Measurements from ENCODE around the gene CEP104. TPM values are rescaled to one million over a fixed set of nuclear protein-coding genes. Genes with fewer than 3 reads are reported as not detected.

Gene CEP104
- total and polyA plus RNA-seq, 4 donors: 7.5 to 23.2 (median 12.0) TPM

DNA sequence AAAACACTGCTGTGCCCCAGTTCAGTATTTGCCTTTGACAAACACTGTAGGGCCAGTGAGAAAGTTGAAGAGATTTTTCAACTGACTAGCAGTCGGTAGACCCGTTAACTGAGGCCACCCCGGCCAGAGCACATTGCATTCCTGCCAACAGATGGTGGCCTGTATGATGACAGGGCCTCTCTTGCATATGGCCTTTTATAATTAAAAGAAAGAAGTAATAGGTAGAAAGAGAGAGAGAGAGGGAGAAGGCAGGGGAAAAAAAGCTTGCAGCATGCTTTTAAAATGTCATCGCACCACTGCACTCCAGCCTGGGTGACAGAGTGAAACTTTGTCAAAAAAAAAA, 47.8 kb upstream of the CEP104 start (continued):
- TF ChIP-seq, protein P1, sequence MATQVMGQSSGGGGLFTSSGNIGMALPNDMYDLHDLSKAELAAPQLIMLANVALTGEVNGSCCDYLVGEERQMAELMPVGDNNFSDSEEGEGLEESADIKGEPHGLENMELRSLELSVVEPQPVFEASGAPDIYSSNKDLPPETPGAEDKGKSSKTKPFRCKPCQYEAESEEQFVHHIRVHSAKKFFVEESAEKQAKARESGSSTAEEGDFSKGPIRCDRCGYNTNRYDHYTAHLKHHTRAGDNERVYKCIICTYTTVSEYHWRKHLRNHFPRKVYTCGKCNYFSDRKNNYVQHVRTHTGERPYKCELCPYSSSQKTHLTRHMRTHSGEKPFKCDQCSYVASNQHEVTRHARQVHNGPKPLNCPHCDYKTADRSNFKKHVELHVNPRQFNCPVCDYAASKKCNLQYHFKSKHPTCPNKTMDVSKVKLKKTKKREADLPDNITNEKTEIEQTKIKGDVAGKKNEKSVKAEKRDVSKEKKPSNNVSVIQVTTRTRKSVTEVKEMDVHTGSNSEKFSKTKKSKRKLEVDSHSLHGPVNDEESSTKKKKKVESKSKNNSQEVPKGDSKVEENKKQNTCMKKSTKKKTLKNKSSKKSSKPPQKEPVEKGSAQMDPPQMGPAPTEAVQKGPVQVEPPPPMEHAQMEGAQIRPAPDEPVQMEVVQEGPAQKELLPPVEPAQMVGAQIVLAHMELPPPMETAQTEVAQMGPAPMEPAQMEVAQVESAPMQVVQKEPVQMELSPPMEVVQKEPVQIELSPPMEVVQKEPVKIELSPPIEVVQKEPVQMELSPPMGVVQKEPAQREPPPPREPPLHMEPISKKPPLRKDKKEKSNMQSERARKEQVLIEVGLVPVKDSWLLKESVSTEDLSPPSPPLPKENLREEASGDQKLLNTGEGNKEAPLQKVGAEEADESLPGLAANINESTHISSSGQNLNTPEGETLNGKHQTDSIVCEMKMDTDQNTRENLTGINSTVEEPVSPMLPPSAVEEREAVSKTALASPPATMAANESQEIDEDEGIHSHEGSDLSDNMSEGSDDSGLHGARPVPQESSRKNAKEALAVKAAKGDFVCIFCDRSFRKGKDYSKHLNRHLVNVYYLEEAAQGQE (IDR thresholded peaks at IDR 0.05): no peak
- no peak for TF ChIP-seq FOXA2 (IDR thresholded peaks at IDR 0.05)
- no peak for TF ChIP-seq ZBTB33 (IDR thresholded peaks at IDR 0.05)

- H3K27me3 ChIP-seq (ENCODE audit: control insufficient read depth in 4 of 4, insufficient read depth in 4 of 4, low read length in 3 of 4): no peaks in the 10 kb centered on the region
- peaks cover 10 to 37% (median 31%) of the 10 kb centered on the region in 4 donors for H3K4me1 ChIP-seq (ENCODE audit: control insufficient read depth in 4 of 4, insufficient read depth in 4 of 4, low read length in 3 of 4)
- TF ChIP-seq YY1 (IDR thresholded peaks at IDR 0.05): no peak
- WGBS: 88% methylated on average over 24 of the region's 24 CpGs
- no peak overlapping the region for H3K4me3 ChIP-seq (ENCODE audit: low read depth in 1 of 3, low read length in 3 of 3)
- DNase-seq (ENCODE audit: low spot score): no peak
- no peaks in the 10 kb centered on the region for H3K36me3 ChIP-seq (ENCODE audit: control insufficient read depth in 4 of 4, insufficient read depth in 3 of 4, low read depth in 1 of 4, low read length in 3 of 4)
- H3K9me3 ChIP-seq (ENCODE audit: control insufficient read depth in 4 of 4, low read length in 3 of 4): no peaks in the 10 kb centered on the region
- H3K9ac ChIP-seq (ENCODE audit: low read depth in 1 of 2, low read length in 2 of 2): no peak overlapping the region
- no peak overlapping the region for H3K27ac ChIP-seq (ENCODE audit: low read depth in 1 of 2, low read length in 2 of 2)
These were observed 47.2 kb upstream of the CEP104 start for GRCh38 chr1:3904006-3904842.

DNA sequence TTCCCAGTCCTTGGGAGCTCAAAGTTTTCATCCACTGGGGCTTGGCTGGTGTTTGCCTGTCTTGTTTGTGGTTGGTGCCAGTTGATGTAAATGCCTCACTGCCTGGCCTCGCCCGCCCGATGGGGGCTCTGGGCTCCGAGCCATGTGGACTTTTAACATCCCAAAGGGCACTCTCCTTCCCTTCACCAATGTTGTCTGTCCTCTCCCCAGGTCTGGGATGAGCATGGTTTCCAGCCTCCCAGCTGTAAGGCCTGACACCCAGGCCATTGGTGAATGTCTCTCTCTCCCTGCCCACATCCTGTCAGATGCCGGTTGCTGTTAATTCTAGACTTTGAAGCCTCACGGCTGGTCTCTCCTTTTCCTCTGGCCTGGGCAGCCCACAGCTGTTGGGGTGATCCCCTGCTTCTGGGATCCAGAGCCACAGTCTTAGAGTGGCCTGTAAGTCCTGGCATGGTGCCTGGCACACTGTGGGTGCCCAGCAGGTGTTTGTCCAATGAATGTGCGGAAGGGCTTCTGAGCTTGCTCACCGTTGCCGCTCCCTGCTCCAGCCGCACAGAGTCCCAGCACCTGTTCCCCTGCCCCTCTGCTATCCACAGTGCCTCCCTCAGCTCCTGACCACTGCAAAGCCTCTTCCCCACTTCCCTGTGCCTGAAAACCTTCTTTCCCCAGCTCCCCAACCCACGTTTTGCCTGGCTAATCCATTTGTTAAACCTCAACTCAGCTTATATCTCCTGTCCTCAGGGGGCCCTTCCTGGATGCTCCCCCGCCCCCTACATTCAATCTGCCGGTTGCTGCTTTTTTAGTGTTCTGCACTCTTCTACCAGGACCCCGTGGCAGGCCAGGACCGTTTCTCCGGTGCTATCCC, 46.4 kb upstream of the CEP104 start:
- whole genome bisulfite sequencing: 54% methylated on average over 16 of the region's 16 CpGs
- H3K4me1 ChIP-seq (ENCODE audit: control insufficient read depth in 4 of 4, insufficient read depth in 4 of 4, low read length in 3 of 4): peaks cover 11 to 39% (median 31%) of the 10 kb centered on the region in 4 donors
- no peak for DNase-seq (ENCODE audit: low spot score)
- TF ChIP-seq FOXA1 (IDR thresholded peaks at IDR 0.05): peak; percentile 25
- TF ChIP-seq HNF4G (IDR thresholded peaks at IDR 0.05): peak; percentile 76
- TF ChIP-seq NR2F2 (IDR thresholded peaks at IDR 0.05): no peak
- TF ChIP-seq FOXA2 (IDR thresholded peaks at IDR 0.05): peak; percentile 21
- peak in 1 of 2 donors; percentile 38 for TF ChIP-seq GABPA (IDR thresholded peaks at IDR 0.05 in 1 of 2, conservative IDR thresholded peaks at IDR 0.05 in 1 of 2)
- TF ChIP-seq CTCF (IDR thresholded peaks at IDR 0.05; ENCODE audit: low read depth, low read length, missing input control): no peak
- peak; percentile 21 to 73 for TF ChIP-seq RXRA (IDR thresholded peaks at IDR 0.05)
- TF ChIP-seq JUND (IDR thresholded peaks at IDR 0.05): no peak
- no peak for TF ChIP-seq ZBTB33 (IDR thresholded peaks at IDR 0.05)
- TF ChIP-seq, protein P1 (IDR thresholded peaks at IDR 0.05): peak; percentile 56
- TF ChIP-seq, protein P2, sequence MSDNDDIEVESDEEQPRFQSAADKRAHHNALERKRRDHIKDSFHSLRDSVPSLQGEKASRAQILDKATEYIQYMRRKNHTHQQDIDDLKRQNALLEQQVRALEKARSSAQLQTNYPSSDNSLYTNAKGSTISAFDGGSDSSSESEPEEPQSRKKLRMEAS (IDR thresholded peaks at IDR 0.05): no peak
- TF ChIP-seq RAD21 (IDR thresholded peaks at IDR 0.05): peak; percentile 7 to 32

More for the DNA sequence above, 46.4 kb upstream of the CEP104 start:
- Histone ChIP-seq H3K4me3 (ENCODE audit: low read depth in 1 of 3, low read length in 3 of 3) (no peak overlapping the region), H3K9ac (ENCODE audit: low read depth in 1 of 2, low read length in 2 of 2) (peak overlapping the region; percentile 1 to 39), H3K27me3 (ENCODE audit: control insufficient read depth in 4 of 4, insufficient read depth in 4 of 4, low read length in 3 of 4) (no peaks in the 10 kb centered on the region), H3K9me3 (ENCODE audit: control insufficient read depth in 4 of 4, low read length in 3 of 4) (no peaks in the 10 kb centered on the region), H3K27ac (ENCODE audit: low read depth in 1 of 2, low read length in 2 of 2) (peak overlapping the region; percentile 36 to 66), H3K36me3 (ENCODE audit: control insufficient read depth in 4 of 4, insufficient read depth in 3 of 4, low read depth in 1 of 4, low read length in 3 of 4) (no peaks in the 10 kb centered on the region)

Measured in liver (tissue), 9 donors.